ENCODE results near the gene PI4K2B. TPM values are rescaled to one million over a fixed set of nuclear protein-coding genes. Genes with fewer than 3 reads are reported as not detected.

PI4K2B gene
- total RNA-seq, 1 experiment from 2014 or later: 10.3 TPM

DNA sequence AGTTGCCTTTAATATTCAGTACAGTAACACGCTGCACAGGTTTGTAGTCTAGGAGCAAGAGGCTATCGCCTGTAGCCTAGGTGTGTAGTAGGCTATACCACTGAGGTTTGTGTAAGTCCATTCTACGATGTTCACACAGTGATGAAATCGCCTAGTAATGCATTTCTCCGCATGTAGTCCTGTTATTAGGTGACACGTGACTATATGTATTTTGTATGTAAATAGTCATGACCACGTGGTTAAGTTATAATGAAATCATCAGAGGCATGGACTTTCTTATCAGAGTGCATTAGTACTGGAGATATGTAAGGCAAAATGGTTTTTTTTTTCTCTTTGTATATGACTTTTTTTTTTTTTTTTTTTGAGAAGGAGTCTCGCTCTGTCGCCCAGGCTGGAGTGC is 68.8 kb downstream of the PI4K2B start:
- no peak overlapping the region for H3K4ac ChIP-seq (ENCODE audit: low read depth, low read length)
- H3K56ac ChIP-seq (ENCODE audit: insufficient read length, low read depth, low read length): no peak overlapping the region
- no peak overlapping the region for H2AFZ ChIP-seq (ENCODE audit: low read length)
- no peak overlapping the region for H4K91ac ChIP-seq (ENCODE audit: insufficient read length, low read depth, low read length)
- H3K4me2 ChIP-seq (ENCODE audit: insufficient read depth, insufficient read length, low read length): no peak overlapping the region
- no peak overlapping the region for H4K5ac ChIP-seq (ENCODE audit: insufficient read length, low read depth, low read length)
- H3K14ac ChIP-seq (ENCODE audit: insufficient read depth, low read length): no peak overlapping the region
- no peak overlapping the region for H2BK15ac ChIP-seq (ENCODE audit: low read depth, low read length)
- H2BK12ac ChIP-seq (ENCODE audit: insufficient read length, low read depth, low read length): no peak overlapping the region
- H3K79me2 ChIP-seq (ENCODE audit: insufficient read depth, low read length): no peaks in the 10 kb centered on the region
- H3K27ac Mint-ChIP-seq: no peak overlapping the region
- H3K27me3 ChIP-seq (ENCODE audit: insufficient read depth, low read length): no peaks in the 10 kb centered on the region
- H3K4me1 ChIP-seq (ENCODE audit: insufficient read depth, low read length): no peaks in the 10 kb centered on the region
- no peak overlapping the region for H3K18ac ChIP-seq (ENCODE audit: insufficient read length, low read depth, low read length)
- H3K4me3 Mint-ChIP-seq: no peak overlapping the region
- H3K27ac ChIP-seq (ENCODE audit: insufficient read length, low read depth, low read length): no peak overlapping the region
- no peak for DNase-seq
- no peak overlapping the region for H2BK120ac ChIP-seq (ENCODE audit: low read depth, low read length, poor library complexity, severe bottlenecking)
- no peaks in the 10 kb centered on the region for H3K9me3 Mint-ChIP-seq
- H2AK5ac ChIP-seq (ENCODE audit: insufficient read length, low read length): no peak overlapping the region
- H2BK20ac ChIP-seq (ENCODE audit: low read depth, low read length, poor library complexity, severe bottlenecking): no peak overlapping the region
- no peaks in the 10 kb centered on the region for H3K23me2 ChIP-seq (ENCODE audit: insufficient read length, low read depth, low read length, poor library complexity, severe bottlenecking)
- no peaks in the 10 kb centered on the region for H3K79me1 ChIP-seq (ENCODE audit: insufficient read depth, low read depth, low read length, poor library complexity, severe bottlenecking)
- H3K9ac ChIP-seq (ENCODE audit: extremely low read depth, insufficient read length, low read length): no peak overlapping the region
- H3K9me3 ChIP-seq (ENCODE audit: control insufficient read depth, low read depth, low read length): no peaks in the 10 kb centered on the region
- H3K4me1 Mint-ChIP-seq: peaks cover 10% of the 10 kb centered on the region in 2 experiments
- TF ChIP-seq, protein P1, sequence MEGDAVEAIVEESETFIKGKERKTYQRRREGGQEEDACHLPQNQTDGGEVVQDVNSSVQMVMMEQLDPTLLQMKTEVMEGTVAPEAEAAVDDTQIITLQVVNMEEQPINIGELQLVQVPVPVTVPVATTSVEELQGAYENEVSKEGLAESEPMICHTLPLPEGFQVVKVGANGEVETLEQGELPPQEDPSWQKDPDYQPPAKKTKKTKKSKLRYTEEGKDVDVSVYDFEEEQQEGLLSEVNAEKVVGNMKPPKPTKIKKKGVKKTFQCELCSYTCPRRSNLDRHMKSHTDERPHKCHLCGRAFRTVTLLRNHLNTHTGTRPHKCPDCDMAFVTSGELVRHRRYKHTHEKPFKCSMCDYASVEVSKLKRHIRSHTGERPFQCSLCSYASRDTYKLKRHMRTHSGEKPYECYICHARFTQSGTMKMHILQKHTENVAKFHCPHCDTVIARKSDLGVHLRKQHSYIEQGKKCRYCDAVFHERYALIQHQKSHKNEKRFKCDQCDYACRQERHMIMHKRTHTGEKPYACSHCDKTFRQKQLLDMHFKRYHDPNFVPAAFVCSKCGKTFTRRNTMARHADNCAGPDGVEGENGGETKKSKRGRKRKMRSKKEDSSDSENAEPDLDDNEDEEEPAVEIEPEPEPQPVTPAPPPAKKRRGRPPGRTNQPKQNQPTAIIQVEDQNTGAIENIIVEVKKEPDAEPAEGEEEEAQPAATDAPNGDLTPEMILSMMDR (conservative IDR thresholded peaks at IDR 0.05): no peak
- no peak overlapping the region for H2BK5ac ChIP-seq (ENCODE audit: insufficient read length, low read length)
- no peaks in the 10 kb centered on the region for H4K20me1 ChIP-seq (ENCODE audit: control insufficient read depth, insufficient read depth, insufficient read length)
- H3K36me3 Mint-ChIP-seq (ENCODE audit: insufficient read depth in 1 of 3, low read depth in 3 of 3): no peaks in the 10 kb centered on the region
- no CpG with 5 or more reads among the region's 9 CpGs for WGBS (ENCODE audit: extremely low coverage, insufficient read length, low lambda C conversion rate)
- no peak overlapping the region for H3K23ac ChIP-seq (ENCODE audit: insufficient read length, low read depth, low read length)
- no peak overlapping the region for H4K8ac ChIP-seq (replicated peaks; ENCODE audit: insufficient read length, low read depth, low read length)
- H3K27me3 Mint-ChIP-seq (ENCODE audit: low read depth): peaks cover 16% of the 10 kb centered on the region
- no peak overlapping the region for H3T11ph ChIP-seq (ENCODE audit: low read length)

All from H9 (cell line).